Cardiac septum (tissue), 1 donor: ENCODE results near the gene COMT. TPM values are rescaled to one million over a fixed set of nuclear protein-coding genes. Genes with fewer than 3 reads are reported as not detected.

ENCODE experiments used
- DNase-seq: peaks from one replicate; pipeline ENCODE4 v3.0.0-alpha.2; 2020; ENCODE audit warnings: low spot score
- intact Hi-C: fragments of 100-400 bp; cut with DNase I; formaldehyde crosslinking; loops from one replicate; pipeline ENCODE4 v1.14.0; 2022
- total RNA-seq: library from RNA; stranded (reverse); fragmentation: NEBNext Ultra II Directional; extraction: Animal tissue kit (Norgen Biotek cat#: 25700); gene quantifications from one replicate; pipeline ENCODE4 v1.2.1, GENCODE V29; 2021
- donor health status: DM: no; HTN: no; CAD: no.

COMT gene
- total RNA-seq, 1 donor from 2014 or later, result 97.1 TPM

GRCh38 chr22:19998991-19999820 lies 57.6 kb downstream of the COMT start:
- intact Hi-C loops, result no loop called here
- DNase-seq, result no peak

DNA sequence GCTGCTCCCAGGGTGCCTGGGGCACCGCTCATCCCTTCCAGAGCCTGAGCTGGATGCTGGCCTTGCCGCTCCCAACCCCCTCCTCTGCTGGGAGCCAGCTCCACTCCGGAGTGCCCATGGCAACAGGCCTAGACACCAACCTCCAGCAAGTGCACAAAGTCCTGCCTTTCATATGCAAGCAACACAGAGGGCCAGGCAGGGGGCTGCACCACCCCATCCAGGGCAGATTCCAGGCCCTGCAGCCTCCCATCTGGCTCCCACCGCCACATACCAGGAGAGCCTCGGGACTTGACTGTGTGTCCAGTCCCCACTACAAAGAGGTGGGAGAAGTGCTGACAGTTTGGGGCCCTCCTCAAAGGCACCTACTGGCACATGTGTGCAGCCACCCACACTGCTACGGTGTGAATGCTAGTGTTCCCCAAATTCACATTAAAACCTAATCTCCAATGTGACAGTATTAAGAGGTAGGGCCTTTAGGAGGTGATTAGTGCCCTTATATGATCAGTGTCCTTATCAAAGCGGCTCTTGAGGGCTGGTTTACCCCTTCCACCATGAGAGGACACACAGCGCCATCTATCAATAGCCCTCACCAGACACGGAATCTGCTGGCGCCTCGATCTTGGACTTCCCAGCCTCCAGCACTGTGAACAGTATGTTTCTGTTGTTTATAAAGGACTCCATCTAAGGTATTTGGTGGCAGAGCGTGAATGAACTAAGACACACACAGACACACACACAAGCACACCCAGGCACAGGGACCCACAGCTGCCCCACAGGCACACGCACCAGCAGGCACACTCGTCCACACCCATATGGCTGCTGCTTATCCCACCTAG lies 58.9 kb downstream of the COMT start:
- intact Hi-C loops, result no loop called here

DNA sequence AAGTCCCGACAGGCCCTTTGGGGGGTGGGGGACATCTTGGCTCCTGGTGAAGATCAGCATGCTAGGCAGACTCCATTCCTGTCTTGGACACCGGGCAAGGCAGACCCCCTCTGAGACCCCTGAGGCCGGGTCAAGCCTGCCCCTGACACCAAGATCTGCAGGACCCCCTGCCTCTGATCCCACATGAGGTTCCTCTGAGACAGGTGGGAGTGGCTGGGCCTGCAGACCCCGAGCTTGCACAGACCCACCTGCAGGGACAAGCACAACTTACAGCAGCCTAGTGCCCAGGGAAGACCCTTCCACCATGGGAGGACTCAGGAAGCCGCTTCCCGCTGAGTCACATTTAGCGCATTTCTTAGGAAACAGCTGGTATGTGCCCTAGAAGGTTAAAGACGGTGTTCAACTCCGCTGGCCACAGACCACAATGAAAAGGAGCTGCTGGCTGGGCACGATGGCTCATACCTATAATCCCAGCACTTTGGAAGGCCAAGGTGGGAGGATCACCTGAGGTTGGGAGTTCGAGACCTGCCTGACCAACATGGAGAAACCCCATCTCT lies 59.6 kb downstream of the COMT start:
- DNase-seq, result no peak
- intact Hi-C loops, result no loop called here

More for the DNA sequence above, 58.9 kb downstream of the COMT start:
- no peak for DNase-seq

DNA sequence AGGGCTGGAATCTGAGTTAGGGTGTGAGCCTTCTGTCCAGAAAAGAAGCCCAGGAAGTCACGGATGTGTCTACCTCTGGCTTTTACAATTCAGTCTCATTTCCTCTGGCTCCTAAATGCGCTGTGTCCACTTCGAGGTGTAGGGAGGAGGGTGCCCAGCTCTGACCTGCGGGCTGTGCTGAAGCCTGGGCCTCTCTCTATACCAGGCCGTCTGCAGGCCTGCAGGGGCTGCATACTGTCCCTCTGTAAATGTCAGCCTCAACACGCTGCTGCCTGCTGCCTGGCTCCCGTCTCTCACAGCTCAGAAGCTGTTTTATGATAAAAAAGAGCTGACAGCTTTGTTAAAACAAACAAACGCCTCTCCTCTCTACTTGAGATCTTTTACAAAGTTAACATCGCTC lies 60.6 kb downstream of the COMT start:
- no peak for DNase-seq
- intact Hi-C loops, result no loop called here

DNA sequence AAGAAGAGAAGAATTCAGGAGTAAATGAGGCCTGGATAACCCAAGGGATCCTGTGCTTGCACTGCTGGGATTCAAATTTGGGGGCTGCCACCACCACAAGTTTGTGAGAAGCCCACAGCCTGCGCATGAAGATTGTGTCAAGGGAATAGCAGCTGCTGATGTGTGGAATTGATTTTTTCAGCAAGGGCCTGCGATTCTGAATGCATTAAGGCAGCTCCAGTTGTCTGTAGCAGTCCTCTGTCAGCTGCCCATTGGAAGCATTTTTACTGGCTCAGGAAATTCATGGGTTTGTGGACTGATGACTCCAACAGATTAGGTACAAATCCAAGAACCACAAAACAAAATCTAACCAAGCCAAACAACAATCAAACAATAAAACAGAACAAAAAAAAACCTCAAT lies 61.1 kb downstream of the COMT start:
- no peak for DNase-seq
- intact Hi-C loops, result no loop called here

DNA sequence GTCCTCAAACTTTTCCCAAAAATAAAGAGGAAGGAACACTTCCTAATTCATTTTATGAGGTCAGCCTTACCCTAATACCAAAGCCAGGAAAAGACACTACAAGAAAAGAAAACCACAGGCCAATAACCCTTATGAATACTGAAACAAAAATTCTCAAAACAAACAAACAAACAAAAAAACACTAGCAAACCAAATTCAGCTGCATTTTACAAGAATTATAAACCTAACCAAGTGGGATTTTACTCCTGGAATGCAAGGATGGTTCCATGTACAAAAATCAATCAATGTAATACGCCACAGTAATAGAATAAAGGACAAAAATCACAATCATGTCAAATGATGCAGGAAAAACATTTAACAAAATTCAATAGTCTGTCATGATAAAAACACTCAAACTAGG lies 61.7 kb downstream of the COMT start:
- DNase-seq, result no peak
- intact Hi-C loops, result no loop called here

GRCh38 chr22:20004464-20004863 lies 62.9 kb downstream of the COMT start:
- DNase-seq, result no peak
- intact Hi-C loops, result no loop called here

- no peak for DNase-seq
- intact Hi-C loops, result no loop called here
Measured at GRCh38 chr22:20008221-20008995, 66.8 kb downstream of the COMT start.

- intact Hi-C loops, result no loop called here
- DNase-seq, result no peak
Measured at GRCh38 chr22:20009018-20009491, 67.5 kb downstream of the COMT start.

DNA sequence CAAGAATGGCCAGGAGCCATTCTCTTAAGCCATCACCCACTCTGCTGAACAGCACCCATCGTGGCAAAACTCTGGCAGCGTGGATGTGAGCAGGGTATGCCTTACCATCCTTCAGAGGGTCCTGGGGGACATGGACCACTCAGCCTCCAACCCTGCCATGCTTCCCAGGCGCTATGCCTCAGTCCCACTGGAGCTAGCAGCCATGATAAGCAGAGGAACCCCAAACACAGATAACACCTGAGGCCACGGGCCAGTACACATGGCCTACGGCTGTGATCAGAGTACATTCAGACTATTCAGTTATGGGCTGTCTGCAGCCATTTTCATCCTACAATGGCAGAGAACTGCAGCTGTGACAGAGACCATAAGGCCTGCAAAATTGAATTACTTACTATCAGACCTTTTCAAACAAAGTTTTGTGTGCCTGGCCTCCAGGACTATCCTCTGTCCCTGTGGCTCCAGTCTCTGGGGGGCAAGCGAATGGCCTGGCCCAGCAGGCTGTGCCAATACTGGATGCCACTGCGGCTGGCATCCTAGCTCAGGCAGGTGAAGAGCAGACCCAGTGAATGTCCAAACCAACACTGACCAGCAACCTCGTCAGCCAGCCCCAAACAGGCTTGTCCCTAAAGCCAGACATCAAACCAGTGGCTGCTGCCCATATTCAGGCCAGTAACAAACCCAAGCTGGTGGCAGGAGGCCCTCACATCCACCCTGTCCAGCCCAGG lies 68.2 kb downstream of the COMT start:
- no peak for DNase-seq
- intact Hi-C loops, result no loop called here

DNA sequence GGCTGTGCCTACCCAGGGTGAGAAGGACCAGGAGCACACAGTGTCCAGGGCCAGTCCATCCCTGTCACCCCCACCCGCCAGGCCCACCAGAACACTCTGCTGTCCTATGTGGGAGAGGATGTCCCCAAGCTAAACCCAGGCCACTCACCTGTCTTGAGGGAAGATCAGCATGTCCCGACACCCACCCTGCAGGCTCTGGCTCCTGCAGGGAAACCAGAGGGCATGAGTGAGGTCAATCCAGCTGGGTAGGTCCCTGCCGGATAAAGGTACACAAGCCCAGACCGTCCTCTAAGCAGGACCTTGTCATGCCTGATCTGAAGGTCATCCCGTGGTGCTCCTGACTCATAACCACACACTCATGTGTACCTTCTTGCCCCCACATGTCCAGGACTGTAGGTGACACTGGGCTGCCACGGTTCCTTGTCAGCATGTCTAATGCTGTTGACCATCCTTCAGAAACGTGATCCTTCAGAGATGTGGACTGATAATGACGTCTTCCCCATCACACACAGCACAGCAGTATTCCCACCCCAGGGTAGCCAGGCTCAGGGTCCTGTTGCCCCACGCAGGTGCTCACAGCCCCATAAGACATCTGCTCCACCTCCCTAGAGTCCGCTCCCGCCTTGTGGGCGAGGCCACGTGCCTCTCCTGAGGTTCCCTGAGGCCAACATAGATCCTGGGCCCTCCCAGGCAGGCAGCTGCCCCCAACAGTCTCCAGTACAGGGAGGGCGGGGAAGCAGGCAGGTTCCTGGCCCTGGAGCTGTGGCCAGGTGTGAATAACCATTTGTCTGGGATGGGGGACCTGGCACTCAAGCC lies 68.9 kb downstream of the COMT start:
- no peak for DNase-seq

DNA sequence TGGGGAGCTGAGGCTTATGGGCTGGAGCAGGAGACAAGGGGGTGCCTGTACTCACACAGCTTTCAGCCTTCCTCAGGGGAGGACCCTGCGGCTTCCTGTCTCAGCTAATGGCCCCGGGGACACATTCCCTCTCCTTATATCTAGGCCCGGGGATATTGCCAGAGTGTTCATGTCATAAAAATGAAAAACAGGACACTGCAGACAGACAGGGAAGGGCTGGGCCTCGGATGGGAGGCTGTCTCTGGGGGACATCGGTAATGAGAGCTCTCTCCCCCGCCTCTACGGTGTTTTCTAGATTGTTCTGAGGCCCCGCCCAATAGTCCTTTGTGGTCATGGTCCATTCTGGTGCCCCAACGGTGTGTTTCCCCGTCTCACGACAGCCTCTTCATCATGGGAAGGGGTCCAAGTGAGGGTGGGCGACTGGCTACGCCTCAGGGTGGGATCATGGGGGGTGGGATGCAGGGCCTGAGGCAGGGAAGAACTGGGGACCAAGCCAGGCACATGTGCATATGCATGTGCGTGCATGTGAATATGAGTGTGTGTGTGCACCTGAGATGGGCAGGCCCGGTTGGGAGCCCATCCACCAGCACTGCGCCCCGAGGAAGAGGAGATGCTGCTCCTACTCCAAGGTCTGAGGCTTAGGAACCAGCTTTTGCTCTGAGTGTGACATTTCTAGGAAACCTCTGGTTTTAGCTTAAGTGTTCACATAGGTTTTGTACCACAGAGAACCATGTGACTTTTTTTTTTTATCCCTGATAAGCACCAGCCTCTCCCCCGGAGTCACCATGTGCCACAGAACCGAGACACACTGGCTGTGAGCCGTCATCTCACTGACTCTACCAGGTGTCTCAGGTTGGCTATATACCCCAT lies 69.8 kb downstream of the COMT start:
- intact Hi-C loops, result no loop called here
- DNase-seq, result no peak

More for the DNA sequence above, 68.9 kb downstream of the COMT start:
- intact Hi-C loops, result no loop called here

- intact Hi-C loops, result no loop called here
- no peak for DNase-seq
Measured at GRCh38 chr22:20011993-20012740, 70.6 kb downstream of the COMT start.

GRCh38 chr22:20012741-20013331 lies 71.3 kb downstream of the COMT start:
- intact Hi-C loops, result loop anchor here (1.0 kb wide), 1 partner anchor 43 kb away; no protein-coding TSS in a partner anchor
- no peak for DNase-seq

DNA sequence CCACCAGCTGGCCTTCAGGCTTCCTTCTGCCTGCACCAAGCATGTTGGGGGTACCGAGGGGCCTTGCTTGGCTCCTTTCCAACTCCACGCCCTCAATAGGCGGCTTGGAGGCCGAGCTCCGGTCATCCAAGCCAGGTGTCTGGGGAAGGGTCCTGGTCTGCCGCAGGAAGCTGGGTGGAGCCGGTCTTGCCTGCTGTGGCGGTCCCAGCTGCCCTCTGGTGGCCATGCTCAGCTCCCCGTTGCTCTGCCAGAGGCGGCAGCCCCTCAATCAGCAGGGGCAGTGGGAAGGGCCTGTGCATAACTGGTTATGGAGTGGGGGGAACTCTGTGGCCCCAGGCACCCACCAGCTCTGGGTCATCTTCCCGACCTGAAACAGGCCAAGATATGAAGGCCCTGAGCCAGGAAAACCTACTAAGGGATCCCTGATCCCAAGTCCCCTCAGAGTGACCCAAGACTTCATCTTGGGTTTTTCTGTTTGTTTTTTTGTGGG lies 71.9 kb downstream of the COMT start:
- DNase-seq, result no peak

More for the DNA sequence above, 71.9 kb downstream of the COMT start:
- intact Hi-C loops, result loop anchor here (1.0 kb wide), 1 partner anchor 43 kb away; no protein-coding TSS in a partner anchor
